C4-2B (cell line): ENCODE results near the gene NR5A2.

Experiments used
- ZFX ChIP-seq: fragments of 450-650 bp; IDR thresholded peaks from 2 replicates; pipeline ENCODE4 v1.6.1; 2017
- TF ChIP-seq, protein P1 (sequence below): fragments of 450-650 bp; conservative IDR thresholded peaks from 2 replicates; pipeline ENCODE4 v1.5.1; 2017; ENCODE audit warnings: mild to moderate bottlenecking

DNA sequence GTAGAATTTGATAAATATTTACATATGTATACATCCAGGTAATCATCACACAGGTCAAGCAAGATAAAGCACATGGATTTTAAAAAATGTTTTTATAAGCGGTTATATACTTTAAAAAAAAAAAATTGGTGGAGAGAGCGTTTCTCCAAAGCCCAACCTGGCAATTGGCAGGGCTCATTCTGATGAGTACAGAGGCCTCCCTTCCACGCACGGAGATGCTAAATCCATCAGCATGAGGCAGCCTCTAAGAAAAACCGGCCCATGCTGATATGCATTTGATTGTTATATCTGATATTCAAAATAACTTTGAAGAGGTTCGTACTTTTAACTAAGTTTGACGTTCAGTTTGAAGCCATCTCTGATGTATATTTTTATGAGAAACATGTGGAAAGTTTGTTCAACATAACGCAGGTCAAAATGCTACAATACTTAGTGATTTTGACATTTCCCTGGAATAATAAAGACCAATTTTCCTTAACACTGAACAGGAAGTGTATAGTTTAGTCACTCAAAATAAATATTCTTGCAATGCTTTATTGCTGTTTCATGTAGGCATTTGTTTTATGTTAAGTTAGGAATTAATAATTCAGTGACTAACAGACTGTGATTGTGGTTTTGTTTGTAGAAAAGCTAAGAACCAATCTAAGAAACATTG is 151.7 kb downstream of the NR5A2 start:
- TF ChIP-seq, protein P1, sequence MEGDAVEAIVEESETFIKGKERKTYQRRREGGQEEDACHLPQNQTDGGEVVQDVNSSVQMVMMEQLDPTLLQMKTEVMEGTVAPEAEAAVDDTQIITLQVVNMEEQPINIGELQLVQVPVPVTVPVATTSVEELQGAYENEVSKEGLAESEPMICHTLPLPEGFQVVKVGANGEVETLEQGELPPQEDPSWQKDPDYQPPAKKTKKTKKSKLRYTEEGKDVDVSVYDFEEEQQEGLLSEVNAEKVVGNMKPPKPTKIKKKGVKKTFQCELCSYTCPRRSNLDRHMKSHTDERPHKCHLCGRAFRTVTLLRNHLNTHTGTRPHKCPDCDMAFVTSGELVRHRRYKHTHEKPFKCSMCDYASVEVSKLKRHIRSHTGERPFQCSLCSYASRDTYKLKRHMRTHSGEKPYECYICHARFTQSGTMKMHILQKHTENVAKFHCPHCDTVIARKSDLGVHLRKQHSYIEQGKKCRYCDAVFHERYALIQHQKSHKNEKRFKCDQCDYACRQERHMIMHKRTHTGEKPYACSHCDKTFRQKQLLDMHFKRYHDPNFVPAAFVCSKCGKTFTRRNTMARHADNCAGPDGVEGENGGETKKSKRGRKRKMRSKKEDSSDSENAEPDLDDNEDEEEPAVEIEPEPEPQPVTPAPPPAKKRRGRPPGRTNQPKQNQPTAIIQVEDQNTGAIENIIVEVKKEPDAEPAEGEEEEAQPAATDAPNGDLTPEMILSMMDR = no peak
- no peak for TF ChIP-seq ZFX
